ENCODE results near the gene HACD2. TPM values are rescaled to one million over a fixed set of nuclear protein-coding genes. Genes with fewer than 3 reads are reported as not detected.

Gene HACD2
- total RNA-seq, 1 donor from 2014 or later, result 25.5 TPM

DNA sequence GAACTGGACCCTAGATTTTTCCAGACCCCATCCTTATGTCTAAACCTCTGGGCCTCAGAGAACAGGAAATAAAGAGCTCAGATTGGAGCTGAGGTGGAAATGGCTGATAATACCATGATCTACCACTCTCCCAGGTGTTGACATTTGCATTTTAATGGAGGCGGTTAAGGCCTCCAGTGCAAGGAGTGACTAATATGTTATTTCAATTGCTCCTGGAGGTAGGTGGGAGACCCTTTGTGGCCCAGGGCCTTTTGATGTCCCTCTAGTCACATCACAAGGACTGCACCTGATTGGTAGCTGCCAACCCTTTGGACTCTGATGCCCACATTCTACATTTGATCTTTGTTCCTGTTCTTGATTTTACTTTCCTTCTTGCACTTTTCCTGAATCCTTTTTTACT lies 127.0 kb downstream of the HACD2 start:
- DNase-seq (ENCODE audit: low read depth), result no peak
- H3K4me3 ChIP-seq (ENCODE audit: low read depth, low read length), result no peak overlapping the region
- no peaks in the 10 kb centered on the region for H3K36me3 ChIP-seq (ENCODE audit: control insufficient read depth, insufficient read depth, low read length)
- peaks cover 14% of the 10 kb centered on the region for H3K27me3 ChIP-seq (ENCODE audit: control insufficient read depth, insufficient read depth, low read length)
- TF ChIP-seq, protein P1, sequence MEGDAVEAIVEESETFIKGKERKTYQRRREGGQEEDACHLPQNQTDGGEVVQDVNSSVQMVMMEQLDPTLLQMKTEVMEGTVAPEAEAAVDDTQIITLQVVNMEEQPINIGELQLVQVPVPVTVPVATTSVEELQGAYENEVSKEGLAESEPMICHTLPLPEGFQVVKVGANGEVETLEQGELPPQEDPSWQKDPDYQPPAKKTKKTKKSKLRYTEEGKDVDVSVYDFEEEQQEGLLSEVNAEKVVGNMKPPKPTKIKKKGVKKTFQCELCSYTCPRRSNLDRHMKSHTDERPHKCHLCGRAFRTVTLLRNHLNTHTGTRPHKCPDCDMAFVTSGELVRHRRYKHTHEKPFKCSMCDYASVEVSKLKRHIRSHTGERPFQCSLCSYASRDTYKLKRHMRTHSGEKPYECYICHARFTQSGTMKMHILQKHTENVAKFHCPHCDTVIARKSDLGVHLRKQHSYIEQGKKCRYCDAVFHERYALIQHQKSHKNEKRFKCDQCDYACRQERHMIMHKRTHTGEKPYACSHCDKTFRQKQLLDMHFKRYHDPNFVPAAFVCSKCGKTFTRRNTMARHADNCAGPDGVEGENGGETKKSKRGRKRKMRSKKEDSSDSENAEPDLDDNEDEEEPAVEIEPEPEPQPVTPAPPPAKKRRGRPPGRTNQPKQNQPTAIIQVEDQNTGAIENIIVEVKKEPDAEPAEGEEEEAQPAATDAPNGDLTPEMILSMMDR (IDR thresholded peaks at IDR 0.05; ENCODE audit: insufficient read depth, low read length, poor library complexity, severe bottlenecking), result no peak

GRCh38 chr3:123453675-123454074 lies 131.2 kb downstream of the HACD2 start:
- no peak for DNase-seq (ENCODE audit: low read depth)
- Histone ChIP-seq H3K27me3 (ENCODE audit: control insufficient read depth, insufficient read depth, low read length) (peaks cover 27% of the 10 kb centered on the region), H3K36me3 (ENCODE audit: control insufficient read depth, insufficient read depth, low read length) (no peaks in the 10 kb centered on the region), H3K4me3 (ENCODE audit: low read depth, low read length) (no peak overlapping the region)
- TF ChIP-seq, protein P1 (IDR thresholded peaks at IDR 0.05; ENCODE audit: insufficient read depth, low read length, poor library complexity, severe bottlenecking), result no peak

- DNase-seq (ENCODE audit: low read depth), result no peak
- Histone ChIP-seq H3K36me3 (ENCODE audit: control insufficient read depth, insufficient read depth, low read length) (no peaks in the 10 kb centered on the region), H3K4me3 (ENCODE audit: low read depth, low read length) (no peak overlapping the region), H3K27me3 (ENCODE audit: control insufficient read depth, insufficient read depth, low read length) (peaks cover 49% of the 10 kb centered on the region)
- TF ChIP-seq, protein P1 (IDR thresholded peaks at IDR 0.05; ENCODE audit: insufficient read depth, low read length, poor library complexity, severe bottlenecking), result no peak
Observed at GRCh38 chr3:123451186-123451585, 133.7 kb downstream of the HACD2 start.

DNA sequence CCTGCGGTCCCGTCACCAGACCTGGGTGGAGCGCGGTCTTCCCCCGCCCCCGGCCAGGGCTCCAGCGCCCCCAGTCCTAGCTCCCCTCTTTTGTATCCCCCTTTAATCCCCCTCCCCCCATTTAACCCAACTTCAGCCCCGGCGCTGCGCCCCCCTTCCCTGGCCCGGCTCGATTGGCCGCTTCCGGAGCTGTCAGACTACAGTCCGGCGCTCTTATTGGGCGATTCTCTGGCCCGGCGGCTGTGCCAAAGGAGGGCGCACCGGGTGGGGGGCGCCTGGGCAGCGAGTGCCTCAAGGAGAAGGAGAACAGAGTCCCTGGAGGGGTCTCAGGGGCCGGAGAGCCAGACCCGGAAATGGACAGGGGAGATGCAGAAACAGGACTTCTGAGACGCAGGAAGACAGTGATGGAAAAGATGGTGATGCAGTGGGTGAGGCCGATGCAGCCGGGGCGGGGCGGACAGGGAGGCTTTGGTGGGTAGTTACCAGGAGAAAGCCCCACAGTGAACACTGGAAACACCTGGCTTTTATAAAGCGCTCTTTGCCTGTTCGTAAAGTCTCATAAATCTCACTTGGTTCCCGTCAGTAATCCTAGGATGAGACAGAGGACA lies 134.8 kb downstream of the HACD2 start:
- DNase-seq (ENCODE audit: low read depth), result no peak
- TF ChIP-seq, protein P1 (IDR thresholded peaks at IDR 0.05; ENCODE audit: insufficient read depth, low read length, poor library complexity, severe bottlenecking), result no peak
- H3K27me3 ChIP-seq (ENCODE audit: control insufficient read depth, insufficient read depth, low read length), result peaks cover 59% of the 10 kb centered on the region

GRCh38 chr3:123449102-123449996 lies 135.5 kb downstream of the HACD2 start:
- TF ChIP-seq, protein P1 (IDR thresholded peaks at IDR 0.05; ENCODE audit: insufficient read depth, low read length, poor library complexity, severe bottlenecking), result no peak
- H3K36me3 ChIP-seq (ENCODE audit: control insufficient read depth, insufficient read depth, low read length), result no peaks in the 10 kb centered on the region
- peaks cover 59% of the 10 kb centered on the region for H3K27me3 ChIP-seq (ENCODE audit: control insufficient read depth, insufficient read depth, low read length)
- DNase-seq (ENCODE audit: low read depth), result no peak
- H3K4me3 ChIP-seq (ENCODE audit: low read depth, low read length), result peak overlapping the region; percentile 34

More for the DNA sequence above, 134.8 kb downstream of the HACD2 start:
- Histone ChIP-seq H3K4me3 (ENCODE audit: low read depth, low read length) (peak overlapping the region; percentile 34), H3K36me3 (ENCODE audit: control insufficient read depth, insufficient read depth, low read length) (no peaks in the 10 kb centered on the region)

Data from kidney epithelial cell (primary cell).